CD4-positive, alpha-beta T cell treated with Interferon alpha-2 for 1 hour (primary cell): ENCODE measurements around the gene THEM4.

Experiments used
- DNase-seq, 2 donors: peaks; one replicate each; pipeline ENCODE4 v3.0.0-alpha.2; 2020 to 2022

The THEM4 gene

DNA sequence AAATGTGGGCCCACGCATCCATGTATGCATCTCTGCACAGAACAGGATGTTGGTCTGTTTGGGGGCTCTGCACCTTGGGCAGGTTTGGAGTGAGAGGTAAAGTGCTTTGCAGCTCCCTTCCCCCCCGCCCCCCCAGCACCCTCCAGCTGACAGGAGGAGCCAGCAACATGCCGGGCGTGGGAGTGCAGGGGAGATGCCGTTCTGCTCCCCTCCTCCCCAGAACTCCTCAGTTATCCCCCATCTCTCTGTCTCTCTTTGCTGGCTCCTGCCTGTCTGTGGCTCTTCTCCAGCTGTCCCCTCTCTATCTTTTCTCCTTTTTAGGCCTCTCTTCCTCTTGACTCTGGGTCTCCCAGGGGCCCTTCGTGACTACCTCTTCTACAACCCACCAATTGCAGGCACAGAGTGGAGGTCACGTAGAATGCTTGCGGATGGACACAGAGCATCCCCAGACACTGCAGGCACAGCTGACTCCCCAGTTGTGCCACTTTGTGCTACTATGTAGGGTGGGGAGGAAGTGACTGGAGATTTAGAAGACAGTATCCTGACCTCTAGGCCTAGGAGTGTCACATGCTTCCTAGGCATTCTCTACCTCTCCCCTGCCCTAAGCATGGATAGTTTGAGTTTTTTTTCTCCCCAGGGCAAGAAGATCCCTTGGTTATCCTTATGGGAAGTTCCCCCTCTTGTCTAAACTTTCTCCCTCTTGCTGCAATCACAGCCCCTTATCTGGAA is 76.0 kb downstream of the THEM4 start:
- DNase-seq = no peak

GRCh38 chr1:151832318-151832980 is 76.9 kb downstream of the THEM4 start:
- DNase-seq = no peak

- DNase-seq = no peak
Observed at GRCh38 chr1:151831605-151832004, 77.7 kb downstream of the THEM4 start, which contains the start of gene RORC. Gene RORC, minus strand, starts transcription at chr1:151831802. Its CDS starts 38 bp downstream, at chr1:151831764.

- no peak for DNase-seq
Observed at GRCh38 chr1:151831256-151831591, 78.1 kb downstream of the THEM4 start.

- DNase-seq = no peak
Observed at GRCh38 chr1:151830055-151830454, 79.3 kb downstream of the THEM4 start.

GRCh38 chr1:151829352-151830046 is 79.8 kb downstream of the THEM4 start:
- DNase-seq = no peak

GRCh38 chr1:151828921-151829320 is 80.4 kb downstream of the THEM4 start:
- no peak for DNase-seq

DNA sequence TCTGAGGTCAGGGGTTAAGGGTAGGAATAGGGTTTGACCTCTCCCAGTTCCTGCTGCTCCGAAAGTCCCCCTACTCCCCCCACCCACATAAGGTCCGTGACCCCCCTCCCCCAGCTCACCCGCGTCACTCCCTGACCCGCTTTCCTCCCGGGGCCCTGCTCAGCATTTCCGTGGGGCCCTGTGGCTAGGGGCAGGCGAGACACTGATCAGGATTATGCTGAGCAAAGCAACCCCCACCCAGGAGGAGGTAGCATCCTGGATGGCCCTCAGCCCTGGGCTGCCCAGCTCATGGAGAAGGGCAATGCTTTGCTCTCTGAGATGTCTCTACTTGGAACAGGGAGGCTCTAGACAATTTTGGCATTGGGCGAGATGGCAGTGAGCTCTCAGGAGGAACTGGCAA is 81.5 kb downstream of the THEM4 start:
- DNase-seq = no peak

DNA sequence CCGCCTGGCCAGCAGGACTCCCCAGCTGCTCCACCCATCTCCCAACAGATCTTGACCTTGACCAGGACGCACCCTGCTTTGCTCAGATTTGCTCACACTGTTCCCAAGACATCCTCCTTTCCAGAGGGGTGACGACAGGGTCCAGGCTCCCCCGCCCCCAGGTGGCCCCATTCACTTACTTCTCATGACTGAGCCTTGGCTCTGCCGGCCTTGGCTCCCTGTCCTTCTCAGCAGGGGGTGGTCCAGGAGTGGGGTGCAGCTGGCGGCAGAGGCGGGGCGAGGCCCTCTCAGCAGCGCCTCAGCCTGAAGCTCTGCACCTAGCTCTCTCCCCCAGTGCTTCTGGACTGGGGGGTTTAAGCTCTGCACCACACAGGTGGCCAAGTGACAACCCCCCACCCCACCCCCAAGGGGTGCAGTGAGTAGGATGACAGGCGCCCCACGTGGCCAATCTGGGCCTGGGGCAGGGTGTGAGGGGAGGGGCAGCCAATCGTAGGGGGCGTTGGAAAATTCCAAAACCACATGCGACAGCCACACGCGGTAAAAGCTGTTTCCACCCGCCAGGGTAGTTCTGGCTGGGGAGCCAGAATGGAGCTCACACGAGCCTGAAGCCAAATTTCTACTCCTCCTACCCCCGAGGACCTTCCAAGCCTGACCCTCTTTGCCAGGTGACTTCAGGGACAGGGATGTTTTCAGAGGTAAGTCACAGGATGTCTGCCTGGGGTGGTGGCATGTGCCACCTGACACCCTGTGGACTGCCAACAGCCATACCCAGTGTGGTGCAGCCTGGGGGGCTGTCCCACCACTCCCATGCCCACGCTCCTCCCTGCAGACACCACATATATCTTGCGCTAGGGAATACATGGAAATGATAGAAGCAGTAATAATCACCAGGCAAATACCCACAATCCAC is 83.3 kb downstream of the THEM4 start:
- peak in 1 of 2 donors; percentile 47 for DNase-seq

DNA sequence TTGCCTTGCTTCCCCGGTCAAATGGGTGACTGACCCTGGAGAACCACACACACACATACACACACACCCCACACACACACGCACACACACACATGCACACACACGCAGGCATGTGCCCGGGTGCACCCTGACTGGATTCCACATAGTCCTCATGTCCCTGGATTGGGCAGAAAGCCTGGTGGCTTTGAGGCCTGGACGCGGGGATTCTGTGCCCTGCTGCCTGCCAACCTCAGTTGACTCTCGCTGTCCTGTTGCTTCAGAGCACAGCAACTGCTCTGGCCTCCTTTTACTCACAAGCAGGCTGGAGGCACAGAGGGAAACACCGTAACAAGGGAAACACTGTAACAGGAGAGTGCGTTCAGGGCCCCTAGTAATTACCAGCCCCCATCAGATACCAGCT is 84.1 kb downstream of the THEM4 start:
- DNase-seq = no peak
